Endothelial cell of umbilical vein (primary cell): ENCODE results near the gene NEU3. TPM values are rescaled to one million over a fixed set of nuclear protein-coding genes. Genes with fewer than 3 reads are reported as not detected.

Experiments
- BruUV-seq: library from RNA; stranded (reverse); fragments of 400-500 nt; replicated peaks from 2 replicates; lab custom pipeline; 2021; lab: Mats Ljungman, UMichigan
- CTCF ChIA-PET: fragments of 300-600, 350-600 bp; sonication (Branson Sonifier 250); formaldehyde crosslinking; loops from one replicate; lab custom pipeline; 2021; ENCODE audit warnings: antibody characterized with exemption, inconsistent platforms; lab: Charles Lee
- POLR2A ChIA-PET: fragments of 300-600, 350-600 bp; sonication (Branson Sonifier 250); formaldehyde crosslinking; loops from one replicate; lab custom pipeline; 2021; ENCODE audit warnings: antibody characterized with exemption, inconsistent platforms; lab: Charles Lee
- DNase-seq: peaks from one replicate; pipeline ENCODE4 v3.0.0-alpha.2; 2011; ENCODE audit warnings: low read depth, low spot score
- FAIRE-seq: peaks from 2 replicates; lab custom pipeline; 2011; peaks lifted over from hg19 to GRCh38; lab: Jason Lieb, UNC
- H2AFZ ChIP-seq: 2 replicates; pipeline ENCODE4 v1.6.0; 2012; ENCODE audit warnings: low read depth, low read length, control low read depth, inconsistent platforms
- H3K27ac ChIP-seq: 2 replicates; pipeline ENCODE4 v1.5.1; 2011; ENCODE audit warnings: low read depth, mild to moderate bottlenecking, control low read depth, low read length, moderate library complexity; ENCODE audit not compliant: insufficient read depth
- H3K27me3 ChIP-seq, 2 experiments: 2 replicates each; pipeline versions ENCODE4 v1.6.0 to v1.6.1; 2011; ENCODE audit warnings: low read length in 2 of 2, mixed read lengths in 1 of 2; ENCODE audit not compliant: control insufficient read depth in 2 of 2, insufficient read depth in 2 of 2
- H3K36me3 ChIP-seq, 2 experiments: 2 replicates in 1 of 2; 3 replicates in 1 of 2; pipeline ENCODE4 v1.5.1; 2011; ENCODE audit warnings: low read length in 2 of 2, mild to moderate bottlenecking in 1 of 2, moderate library complexity in 1 of 2; ENCODE audit not compliant: control insufficient read depth in 2 of 2, insufficient read depth in 2 of 2; ENCODE audit errors: extremely low read depth in 1 of 2
- H3K4me1 ChIP-seq: 3 replicates; pipeline ENCODE4 v1.5.1; 2011; ENCODE audit warnings: mild to moderate bottlenecking, low read length; ENCODE audit not compliant: control insufficient read depth, insufficient read depth; ENCODE audit errors: extremely low read depth
- H3K4me2 ChIP-seq: 2 replicates; pipeline ENCODE4 v1.6.1; 2011; ENCODE audit warnings: low read length, control low read depth, mixed read lengths; ENCODE audit not compliant: insufficient read depth
- H3K4me3 ChIP-seq, 3 experiments: fragments of 200-600 bp in 1 of 3; sonication (generic), shearing (Covaris generic) in 1 of 3; replicated peaks in 1 of 3; 2 replicates each; pipeline ENCODE4 v1.5.1; 2011 to 2016; ENCODE audit warnings: control low read depth in 3 of 3, low read length in 3 of 3, mild to moderate bottlenecking in 2 of 3, inconsistent platforms in 1 of 3, low read depth in 1 of 3, moderate library complexity in 1 of 3; ENCODE audit not compliant: insufficient read depth in 1 of 3
- H3K79me2 ChIP-seq: 2 replicates; pipeline ENCODE4 v1.6.0; 2012; ENCODE audit warnings: low read length, inconsistent platforms; ENCODE audit not compliant: control insufficient read depth, insufficient read depth
- H3K9ac ChIP-seq: replicated peaks from 2 replicates; pipeline ENCODE3; 2011; ENCODE audit warnings: low read length, control low read depth; ENCODE audit not compliant: insufficient read depth; ENCODE audit errors: extremely low read depth
- H3K9me1 ChIP-seq: replicated peaks from 3 replicates; pipeline ENCODE4 v1.6.0; 2011; ENCODE audit warnings: mild to moderate bottlenecking, low read length; ENCODE audit not compliant: control insufficient read depth, insufficient read depth; ENCODE audit errors: extremely low read depth
- H3K9me3 ChIP-seq: replicated peaks from 2 replicates; pipeline ENCODE4 v1.5.1; 2012; ENCODE audit warnings: low read length, inconsistent platforms; ENCODE audit not compliant: control insufficient read depth, insufficient read depth
- H4K20me1 ChIP-seq: replicated peaks from 2 replicates; pipeline ENCODE3; 2011; ENCODE audit warnings: mild to moderate bottlenecking, low read length; ENCODE audit not compliant: control insufficient read depth, insufficient read depth; ENCODE audit errors: extremely low read depth
- CTCF ChIP-seq, 2 donors: IDR thresholded peaks; 1 replicate in 1 of 2; 2 replicates in 1 of 2; pipeline ENCODE4 v1.5.1; 2011; ENCODE audit warnings: low read length in 2 of 2, mild to moderate bottlenecking in 2 of 2, moderate library complexity in 2 of 2, control low read depth in 1 of 2, inconsistent platforms in 1 of 2, low read depth in 1 of 2; ENCODE audit not compliant: insufficient read depth in 1 of 2; ENCODE audit errors: extremely low read depth in 1 of 2
- EZH2 ChIP-seq: IDR thresholded peaks from 2 replicates; pipeline ENCODE4 v1.6.1; 2012; ENCODE audit warnings: borderline replicate concordance, low read depth, mild to moderate bottlenecking, moderate library complexity, low read length, inconsistent platforms; ENCODE audit not compliant: severe bottlenecking
- FOS ChIP-seq: IDR thresholded peaks from 2 replicates; pipeline ENCODE4 v1.6.1; 2011; ENCODE audit warnings: mild to moderate bottlenecking, low read length, moderate library complexity, borderline replicate concordance; ENCODE audit not compliant: insufficient read depth
- GATA2 ChIP-seq: IDR thresholded peaks from 2 replicates; pipeline ENCODE4 v1.7.0; 2011; ENCODE audit warnings: low read depth, mild to moderate bottlenecking, moderate library complexity, mixed read lengths, low read length; ENCODE audit not compliant: insufficient read length, insufficient read depth
- JUN ChIP-seq: IDR thresholded peaks from 2 replicates; pipeline ENCODE4 v1.6.1; 2011; ENCODE audit warnings: borderline replicate concordance, low read depth; ENCODE audit not compliant: insufficient read length, insufficient read depth
- MAX ChIP-seq: IDR thresholded peaks from 2 replicates; pipeline ENCODE4 v1.6.1; 2011; ENCODE audit not compliant: insufficient read depth, insufficient read length
- MYC ChIP-seq: IDR thresholded peaks from one replicate; pipeline ENCODE4 v1.6.1; 2011; ENCODE audit warnings: mild to moderate bottlenecking, low read depth, low read length
- POLR2A ChIP-seq: IDR thresholded peaks from 2 replicates; pipeline ENCODE4 v1.6.1; 2012; ENCODE audit warnings: low read depth, mild to moderate bottlenecking, control low read depth, low read length
- POLR2AphosphoS5 ChIP-seq: IDR thresholded peaks from 2 replicates; pipeline ENCODE4 v1.6.1; 2012; ENCODE audit warnings: low read depth, mild to moderate bottlenecking, control low read depth, low read length, moderate library complexity; ENCODE audit not compliant: insufficient read depth
- dilution Hi-C: fragments of 300-500 bp; cut with MboI; formaldehyde crosslinking; loops from one replicate; pipeline ENCODE4 v1.15.0; 2019; ENCODE audit warnings: low sequenced_read_pairs; ENCODE audit not compliant: extremely low pct_ligation_motif_present
- intact Hi-C: fragments of 100-400 bp; cut with micrococcal nuclease; formaldehyde crosslinking; loops from one replicate; pipeline ENCODE4 v1.10.0; 2022
- polyA plus RNA-seq, 4 experiments: library from polyadenylated mRNA; depleted of rRNA in 3 of 4; stranded (reverse) in 3 of 4; unstranded in 1 of 4; fragments of >200 nt; gene quantifications; 2 replicates each; pipeline versions ENCODE4 v1.2.1 to v1.2.3, GENCODE V29; 2011 to 2012; ENCODE audit warnings: missing spikeins in 1 of 4
- total RNA-seq: library from RNA; stranded (reverse); gene quantifications from 2 replicates; pipeline ENCODE4 v1.2.3, GENCODE V29; 2021

Gene NEU3
- total and polyA plus RNA-seq, 2 donors (not counting 3 experiments of a cell fraction or from before 2014, with no cell fraction given), result 5.9 to 7.0 TPM

DNA sequence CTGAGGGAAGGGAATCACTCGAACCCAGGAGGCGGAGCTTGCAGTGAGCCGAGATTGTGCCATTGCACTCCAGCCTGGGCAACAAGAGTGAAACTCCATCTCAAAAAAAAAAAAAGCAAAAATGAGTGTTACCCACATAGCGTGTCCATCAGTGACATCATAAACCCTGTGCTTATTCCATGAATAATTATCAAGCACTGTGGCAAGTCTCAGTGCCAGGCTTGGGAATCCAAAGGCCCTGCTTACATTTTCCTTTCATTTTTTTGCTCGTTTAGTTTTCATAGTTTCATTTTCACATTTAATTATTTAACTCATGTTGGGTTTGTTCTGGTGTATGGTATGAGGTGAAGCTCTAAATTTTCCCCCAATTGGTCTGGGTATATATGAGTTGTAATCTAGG, 46.5 kb downstream of the NEU3 start:
- peaks cover 8% of the 10 kb centered on the region for H3K4me1 ChIP-seq
- no TSS peak for BruUV-seq
- no peaks in the 10 kb centered on the region for H3K9me3 ChIP-seq
- POLR2A ChIA-PET, result no interaction called here
- FAIRE-seq (no peak), DNase-seq (no peak)
- TF ChIP-seq CTCF (IDR thresholded peaks at IDR 0.05; ENCODE audit: extremely low read depth in 1 of 2, insufficient read depth in 1 of 2, low read depth in 1 of 2, low read length in 2 of 2) (no peak), GATA2 (no peak), EZH2 (no peak), FOS (no peak), MYC (no peak), MAX (no peak), POLR2A (no peak), JUN (no peak), POLR2AphosphoS5 (no peak)
- intact Hi-C loops (no loop called here), dilution Hi-C loops (no loop called here)
- H3K9me1 ChIP-seq, result no peaks in the 10 kb centered on the region
- H3K27ac ChIP-seq, result no peak overlapping the region
- H4K20me1 ChIP-seq, result no peaks in the 10 kb centered on the region
- CTCF ChIA-PET, result interaction anchor here (1.1 to 6.6 kb wide), 4 partner anchors 13 to 213 kb away, joined by 3 to 100 read pairs (median 44); no protein-coding TSS in a partner anchor
- no peak overlapping the region for H2AFZ ChIP-seq
- no peak overlapping the region for H3K4me3 ChIP-seq
- no peaks in the 10 kb centered on the region for H3K36me3 ChIP-seq
- no peak overlapping the region for H3K4me2 ChIP-seq
- no peaks in the 10 kb centered on the region for H3K27me3 ChIP-seq
- no peaks in the 10 kb centered on the region for H3K79me2 ChIP-seq
- H3K9ac ChIP-seq, result no peak overlapping the region
